Lower leg skin (tissue), 3 donors: Measurements from ENCODE around the gene LZTR1.

ENCODE experiments used
- CTCF ChIP-seq, 3 donors: fragments of 450-650 bp; IDR thresholded peaks; one replicate each; pipeline ENCODE4 v1.5.1; 2016; ENCODE audit warnings: antibody characterized with exemption in 3 of 3, mild to moderate bottlenecking in 3 of 3, moderate library complexity in 2 of 3
- POLR2A ChIP-seq, 2 donors: fragments of 450-650 bp; IDR thresholded peaks; one replicate each; pipeline ENCODE4 v1.6.1; 2016 to 2017; ENCODE audit warnings: antibody characterized with exemption in 2 of 2, mild to moderate bottlenecking in 1 of 2, moderate library complexity in 1 of 2

GRCh38 chr22:20985720-20986119 is 3.6 kb downstream of the LZTR1 start:
- TF ChIP-seq POLR2A (IDR thresholded peaks at IDR 0.05) (no peak), CTCF (IDR thresholded peaks at IDR 0.05) (no peak)
